Measurements from ENCODE around the gene OR7D2. TPM values are rescaled to one million over a fixed set of nuclear protein-coding genes. Genes with fewer than 3 reads are reported as not detected.

Gene OR7D2
- total RNA-seq, 3 donors from 2014 or later = 0.16 TPM; not detected in 2

GRCh38 chr19:9151367-9151766, 27.4 kb upstream of the OR7D2 start:
- intact Hi-C loops (cut with DNase I; ENCODE audit: low total_unique reads) = no loop called here
- Histone ChIP-seq H3K9me3 (peaks cover 59 to 61% of the 10 kb centered on the region in 2 donors), H3K4me3 (no peak overlapping the region), H3K36me3 (no peaks in the 10 kb centered on the region), H3K27ac (no peak overlapping the region), H3K4me1 (no peaks in the 10 kb centered on the region), H3K27me3 (no peaks in the 10 kb centered on the region)
- DNase-seq (ENCODE audit: low spot score in 2 of 2) = no peak
- TF ChIP-seq POLR2AphosphoS5 (IDR thresholded peaks at IDR 0.05) = no peak
- no peak for TF ChIP-seq POLR2A (IDR thresholded peaks at IDR 0.05)
- TF ChIP-seq CTCF (IDR thresholded peaks at IDR 0.05) = no peak

GRCh38 chr19:9155591-9155990, 23.2 kb upstream of the OR7D2 start:
- Histone ChIP-seq H3K4me3 (peak overlapping the region in 1 of 3 donors; percentile 17), H3K36me3 (peaks cover 10% of the 10 kb centered on the region), H3K27me3 (no peaks in the 10 kb centered on the region), H3K4me1 (no peaks in the 10 kb centered on the region), H3K9me3 (peaks cover 65 to 68% of the 10 kb centered on the region in 2 donors), H3K27ac (no peak overlapping the region)
- TF ChIP-seq POLR2A (IDR thresholded peaks at IDR 0.05) (no peak), CTCF (IDR thresholded peaks at IDR 0.05) (no peak)
- no peak for DNase-seq (ENCODE audit: low spot score in 2 of 2)
- intact Hi-C loops (cut with DNase I; ENCODE audit: low total_unique reads) = no loop called here

- intact Hi-C loops (cut with DNase I; ENCODE audit: low total_unique reads) = no loop called here
- no peak for DNase-seq (ENCODE audit: low spot score in 2 of 2)
- no peak overlapping the region for H3K27ac ChIP-seq
- no peaks in the 10 kb centered on the region for H3K4me1 ChIP-seq
- H3K27me3 ChIP-seq = no peaks in the 10 kb centered on the region
- peak overlapping the region in 1 of 3 donors; percentile 4 for H3K4me3 ChIP-seq
- peaks cover 12% of the 10 kb centered on the region for H3K36me3 ChIP-seq
- TF ChIP-seq POLR2A (IDR thresholded peaks at IDR 0.05) (no peak), POLR2AphosphoS5 (IDR thresholded peaks at IDR 0.05) (no peak), CTCF (IDR thresholded peaks at IDR 0.05) (no peak)
- H3K9me3 ChIP-seq = peaks cover 68% of the 10 kb centered on the region in 2 donors
These were observed 22.5 kb upstream of the OR7D2 start for GRCh38 chr19:9156304-9156703.

- peak overlapping the region in 1 of 3 donors; percentile 10 for H3K4me3 ChIP-seq
- H3K9me3 ChIP-seq = peaks cover 53 to 76% of the 10 kb centered on the region in 2 donors
- H3K27me3 ChIP-seq = no peaks in the 10 kb centered on the region
- H3K36me3 ChIP-seq = peaks cover 17% of the 10 kb centered on the region
- intact Hi-C loops (cut with DNase I; ENCODE audit: low total_unique reads) = no loop called here
- TF ChIP-seq POLR2AphosphoS5 (IDR thresholded peaks at IDR 0.05) = no peak
- TF ChIP-seq POLR2A (IDR thresholded peaks at IDR 0.05) = no peak
- no peak for TF ChIP-seq CTCF (IDR thresholded peaks at IDR 0.05)
- no peak overlapping the region for H3K27ac ChIP-seq
- no peaks in the 10 kb centered on the region for H3K4me1 ChIP-seq
- DNase-seq (ENCODE audit: low spot score in 2 of 2) = no peak
These were observed 18.9 kb upstream of the OR7D2 start for GRCh38 chr19:9159891-9160290.

GRCh38 chr19:9161427-9161826, 17.4 kb upstream of the OR7D2 start:
- TF ChIP-seq POLR2A (IDR thresholded peaks at IDR 0.05) (no peak), CTCF (IDR thresholded peaks at IDR 0.05) (no peak)
- intact Hi-C loops (cut with DNase I; ENCODE audit: low total_unique reads) = no loop called here
- H3K27me3 ChIP-seq = no peaks in the 10 kb centered on the region
- no peak for DNase-seq (ENCODE audit: low spot score in 2 of 2)
- H3K27ac ChIP-seq = no peak overlapping the region
- H3K4me1 ChIP-seq = no peaks in the 10 kb centered on the region
- H3K4me3 ChIP-seq = no peak overlapping the region
- peaks cover 41 to 73% of the 10 kb centered on the region in 2 donors for H3K9me3 ChIP-seq
- H3K36me3 ChIP-seq = peaks cover 17% of the 10 kb centered on the region
